Erythroblast (primary cell): ENCODE measurements around the gene SLITRK6.

Experiments used
- DNase-seq, 2 experiments: peaks; one replicate each; lab custom pipeline; 2025; lab: John Stamatoyannopoulos, UW
- GATA1 ChIP-seq: IDR thresholded peaks from 2 replicates; pipeline ENCODE4 v1.6.1; 2011; ENCODE audit warnings: low read depth, mild to moderate bottlenecking, control low read depth, low read length, moderate library complexity
- POLR2A ChIP-seq: IDR thresholded peaks from 2 replicates; pipeline ENCODE4 v1.6.1; 2011; ENCODE audit warnings: mild to moderate bottlenecking, low read length

SLITRK6 gene

GRCh38 chr13:85799097-85799582 is at the start of gene SLITRK6:
SLITRK6 (minus strand) TSS chr13:85799419; CDS start chr13:85796508, 2,911 bp downstream.
- DNase-seq: no peak
- TF ChIP-seq POLR2A (no peak), GATA1 (no peak)

GRCh38 chr13:85847012-85847411 is 47.8 kb upstream of the SLITRK6 start:
- no peak for TF ChIP-seq GATA1
- TF ChIP-seq POLR2A: no peak
- no peak for DNase-seq

GRCh38 chr13:85841427-85841826 is 42.2 kb upstream of the SLITRK6 start:
- TF ChIP-seq POLR2A (no peak), GATA1 (no peak)
- DNase-seq: no peak

GRCh38 chr13:85833921-85834320 is 34.7 kb upstream of the SLITRK6 start:
- no peak for DNase-seq
- TF ChIP-seq GATA1: no peak
- TF ChIP-seq POLR2A: no peak

GRCh38 chr13:85828094-85828684 is 29.0 kb upstream of the SLITRK6 start:
- peak; percentile 8 to 50 for DNase-seq
- no peak for TF ChIP-seq GATA1
- no peak for TF ChIP-seq POLR2A

- TF ChIP-seq GATA1 (no peak), POLR2A (no peak)
- no peak for DNase-seq
Measured at GRCh38 chr13:85825454-85825853, 26.2 kb upstream of the SLITRK6 start.

GRCh38 chr13:85823832-85824231 is 24.6 kb upstream of the SLITRK6 start:
- DNase-seq: no peak

GRCh38 chr13:85819513-85819912 is 20.3 kb upstream of the SLITRK6 start:
- DNase-seq: no peak
- TF ChIP-seq GATA1: no peak
- no peak for TF ChIP-seq POLR2A

More at GRCh38 chr13:85823832-85824231, 24.6 kb upstream of the SLITRK6 start:
- no peak for TF ChIP-seq GATA1
- no peak for TF ChIP-seq POLR2A

- no peak for DNase-seq
- TF ChIP-seq GATA1: no peak
- TF ChIP-seq POLR2A: no peak
Measured at GRCh38 chr13:85816413-85816812, 17.2 kb upstream of the SLITRK6 start.

GRCh38 chr13:85812282-85812681 is 13.1 kb upstream of the SLITRK6 start:
- TF ChIP-seq POLR2A: no peak
- DNase-seq: no peak

GRCh38 chr13:85808811-85809210 is 9.6 kb upstream of the SLITRK6 start:
- TF ChIP-seq GATA1 (no peak), POLR2A (no peak)
- no peak for DNase-seq

GRCh38 chr13:85806553-85807175 is 7.4 kb upstream of the SLITRK6 start:
- TF ChIP-seq POLR2A: no peak
- peak; percentile 59 to 76 for DNase-seq

- no peak for TF ChIP-seq GATA1
- TF ChIP-seq POLR2A: no peak
- DNase-seq: no peak
Measured at GRCh38 chr13:85798556-85798955, 663 bp downstream of the SLITRK6 start.

GRCh38 chr13:85797311-85797710 is 1.9 kb downstream of the SLITRK6 start:
- DNase-seq: no peak
- no peak for TF ChIP-seq POLR2A
- TF ChIP-seq GATA1: no peak

- TF ChIP-seq POLR2A (no peak), GATA1 (no peak)
- DNase-seq: no peak
Measured at GRCh38 chr13:85785205-85785604, 14.0 kb downstream of the SLITRK6 start.

- DNase-seq: no peak
- TF ChIP-seq POLR2A (no peak), GATA1 (no peak)
Measured at GRCh38 chr13:85772367-85772766, 26.9 kb downstream of the SLITRK6 start.

GRCh38 chr13:85771856-85772255 is 27.4 kb downstream of the SLITRK6 start:
- TF ChIP-seq POLR2A (no peak), GATA1 (no peak)
- no peak for DNase-seq
